ENCODE measurements around the gene SAMD4A.

Gene SAMD4A

GRCh38 chr14:54806616-54807015 is 239.7 kb downstream of the SAMD4A start:
- ChIA-PET POLR2A (no interaction called here), CTCF (interaction anchor here (0.7 to 7.2 kb wide), 25 partner anchors 11 to 440 kb away, joined by 3 to 88 read pairs (median 4); partner anchors contain the start of genes CGRRF1 and SAMD4A)
- no peak overlapping the region for H3K4me3 ChIP-seq (ENCODE audit: low read depth, low read length)
- no peak for DNase-seq (ENCODE audit: low read depth, low spot score)
- TF ChIP-seq CTCF (IDR thresholded peaks at IDR 0.05; ENCODE audit: insufficient read depth, low read length, missing control alignments) = no peak

DNA sequence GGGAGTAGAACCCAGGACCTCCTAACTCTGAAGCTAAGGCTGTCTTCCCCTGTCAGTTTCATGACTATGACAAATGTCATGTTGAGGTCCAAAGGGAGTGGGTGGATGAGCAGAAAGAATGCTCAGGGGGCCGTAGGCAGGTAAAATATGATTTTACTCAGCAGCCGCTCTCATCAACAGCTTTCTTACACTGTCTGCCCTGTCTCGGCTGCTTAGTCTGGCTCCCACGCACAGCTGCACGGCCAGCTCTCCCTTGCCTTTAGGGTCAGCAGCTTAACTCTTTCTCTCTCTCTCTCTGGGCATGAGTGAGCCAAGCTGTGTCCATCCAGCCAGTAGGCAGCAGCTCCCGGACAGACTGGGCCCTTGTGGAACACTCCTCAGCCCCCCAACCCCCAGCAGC is 240.5 kb downstream of the SAMD4A start:
- ChIA-PET CTCF (interaction anchor here (0.7 to 7.2 kb wide), 11 partner anchors 10 to 314 kb away, joined by 3 to 88 read pairs (median 3); partner anchors contain the start of genes CGRRF1 and SAMD4A), POLR2A (no interaction called here)
- no peak overlapping the region for H3K4me3 ChIP-seq (ENCODE audit: low read depth, low read length)
- no peak for TF ChIP-seq CTCF (IDR thresholded peaks at IDR 0.05; ENCODE audit: insufficient read depth, low read length, missing control alignments)
- no peak for DNase-seq (ENCODE audit: low read depth, low spot score)

DNA sequence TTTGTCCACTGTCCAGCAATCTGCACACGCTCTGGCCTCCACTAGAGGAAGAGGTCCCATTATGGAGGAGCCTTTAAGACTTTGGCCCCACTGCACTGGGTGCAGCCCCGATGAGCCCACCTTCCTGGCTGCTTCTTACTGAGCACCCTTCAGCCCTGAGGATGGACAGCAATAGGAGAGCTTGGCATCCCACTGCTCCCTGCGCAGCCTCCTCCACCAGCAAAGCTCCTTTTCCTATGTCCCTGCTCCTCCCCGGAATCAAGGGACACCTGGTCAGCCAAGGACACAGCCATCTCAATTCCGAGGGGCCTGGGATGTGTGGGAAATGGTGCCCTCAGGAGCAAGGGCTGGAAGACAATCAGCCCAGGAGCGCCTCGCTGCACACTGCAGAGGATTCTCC is 241.0 kb downstream of the SAMD4A start:
- H3K4me3 ChIP-seq (ENCODE audit: low read depth, low read length) = no peak overlapping the region
- POLR2A ChIA-PET = no interaction called here
- no peak for TF ChIP-seq CTCF (IDR thresholded peaks at IDR 0.05; ENCODE audit: insufficient read depth, low read length, missing control alignments)
- DNase-seq (ENCODE audit: low read depth, low spot score) = no peak
- CTCF ChIA-PET = interaction anchor here (0.7 to 7.2 kb wide), 12 partner anchors 9 to 441 kb away, joined by 3 to 88 read pairs (median 3); partner anchors contain the start of genes CGRRF1 and SAMD4A

GRCh38 chr14:54808326-54809161 is 241.6 kb downstream of the SAMD4A start:
- H3K4me3 ChIP-seq (ENCODE audit: low read depth, low read length) = no peak overlapping the region
- DNase-seq (ENCODE audit: low read depth, low spot score) = no peak
- CTCF ChIA-PET = interaction anchor here (0.7 to 7.2 kb wide), 11 partner anchors 9 to 441 kb away, joined by 3 to 88 read pairs (median 3); partner anchors contain the start of genes CGRRF1 and SAMD4A
- no peak for TF ChIP-seq CTCF (IDR thresholded peaks at IDR 0.05; ENCODE audit: insufficient read depth, low read length, missing control alignments)
- POLR2A ChIA-PET = no interaction called here

GRCh38 chr14:54809767-54810166 is 242.8 kb downstream of the SAMD4A start:
- POLR2A ChIA-PET = no interaction called here

More at GRCh38 chr14:54809767-54810166, 242.8 kb downstream of the SAMD4A start:
- DNase-seq (ENCODE audit: low read depth, low spot score) = no peak
- no peak for TF ChIP-seq CTCF (IDR thresholded peaks at IDR 0.05; ENCODE audit: insufficient read depth, low read length, missing control alignments)
- no peak overlapping the region for H3K4me3 ChIP-seq (ENCODE audit: low read depth, low read length)
- CTCF ChIA-PET = interaction anchor here (0.9 to 6.9 kb wide), 2 partner anchors 8 to 300 kb away, joined by 4 to 77 read pairs; partner anchors contain the start of gene CGRRF1

All from AG04449 (cell line).